ENCODE results near the gene TARDBP. TPM values are rescaled to one million over a fixed set of nuclear protein-coding genes. Genes with fewer than 3 reads are reported as not detected.
A peak's percentile ranks its signal among the peaks of the same experiment; 100 is the strongest.

The TARDBP gene
- total and polyA plus RNA-seq, 9 of the 15 experiments (the other 6 are each of a cell fraction or from before 2014, with no cell fraction given), result 122 to 515 (median 243) TPM

GRCh38 chr1:11027316-11027715 lies 14.9 kb downstream of the TARDBP start:
- no TSS peak for BruUV-seq (replicated peaks)
- DNase-seq (ENCODE audit: extremely low read depth in 1 of 4, low spot score in 3 of 4), result no peak
- Histone ChIP-seq H2AFZ (ENCODE audit: low read depth, low read length) (no peak overlapping the region), H3K9me3 (replicated peaks; ENCODE audit: control insufficient read depth, insufficient read depth, low read depth, low read length) (no peaks in the 10 kb centered on the region), H3K9ac (ENCODE audit: insufficient read depth in 1 of 2, low read depth in 2 of 2, low read length in 2 of 2) (no peak overlapping the region), H3K36me3 (ENCODE audit: control insufficient read depth, insufficient read depth, low read length) (peaks cover 50% of the 10 kb centered on the region), H3K4me3 (no peak overlapping the region), H3K4me1 (replicated peaks in 1 of 2; ENCODE audit: control insufficient read depth in 2 of 2, insufficient read depth in 2 of 2, low read length in 2 of 2) (no peaks in the 10 kb centered on the region), H3K27me3 (ENCODE audit: control insufficient read depth in 2 of 2, insufficient read depth in 2 of 2, low read length in 2 of 2) (no peaks in the 10 kb centered on the region), H3K4me2 (ENCODE audit: insufficient read depth, low read length) (no peak overlapping the region), H3K9me1 (ENCODE audit: control insufficient read depth, insufficient read depth, low read length) (no peaks in the 10 kb centered on the region), H4K20me1 (replicated peaks; ENCODE audit: control insufficient read depth, insufficient read depth, low read length) (no peaks in the 10 kb centered on the region), H3K27ac (ENCODE audit: extremely low read depth, low read depth, low read length) (no peak overlapping the region), H3K79me2 (ENCODE audit: control insufficient read depth, insufficient read depth, low read length) (no peaks in the 10 kb centered on the region)
- peak; percentile 6 for FAIRE-seq
- TF ChIP-seq GABPB2 (CRISPR knock-in tag; conservative IDR thresholded peaks at IDR 0.05) (no peak), COPS2 (conservative IDR thresholded peaks at IDR 0.05) (no peak), PCBP1 (IDR thresholded peaks at IDR 0.05; ENCODE audit: low read depth, low read length, poor library complexity, severe bottlenecking) (no peak), ATF6 (CRISPR knock-in tag; IDR thresholded peaks at IDR 0.05) (no peak)
- ATAC-seq, result no peak
- CTCF ChIA-PET (ENCODE audit: low intra/inter-chr PET ratio), result no interaction called here
- 67% methylated on average over 6 of the region's 6 CpGs for WGBS (ENCODE audit: insufficient coverage, low coverage, missing lambda C conversion rate)
- POLR2A ChIA-PET, result interaction anchor here (1.0 to 1.5 kb wide), 3 partner anchors 9 to 12 kb away, joined by 3 to 5 read pairs (median 4); no protein-coding TSS in a partner anchor
- intact Hi-C loops (cut with micrococcal nuclease) (no loop called here), in situ Hi-C loops (cut with MboI) (no loop called here)

Data from K562 (cell line).